Myocyte (in vitro differentiated cells): ENCODE measurements around the gene MARCHF4. TPM values are rescaled to one million over a fixed set of nuclear protein-coding genes. Genes with fewer than 3 reads are reported as not detected.

ENCODE experiments used
- DNase-seq: peaks from one replicate; pipeline ENCODE4 v3.0.0-alpha.2; 2012; ENCODE audit warnings: low read depth
- polyA plus RNA-seq: library from polyadenylated mRNA; unstranded; fragments of >200 nt; gene quantifications from one replicate; pipeline ENCODE4 v1.2.1, GENCODE V29; 2012; ENCODE audit warnings: missing spikeins
- total RNA-seq: library from RNA; depleted of rRNA; stranded (reverse); fragments of >200 nt; gene quantifications from 2 replicates; pipeline ENCODE4 v1.2.3, GENCODE V29; 2014

MARCHF4 gene
- 0.19 and 0.21 TPM in 2 replicates for total RNA-seq
- polyA plus RNA-seq, result 5.0 TPM

DNA sequence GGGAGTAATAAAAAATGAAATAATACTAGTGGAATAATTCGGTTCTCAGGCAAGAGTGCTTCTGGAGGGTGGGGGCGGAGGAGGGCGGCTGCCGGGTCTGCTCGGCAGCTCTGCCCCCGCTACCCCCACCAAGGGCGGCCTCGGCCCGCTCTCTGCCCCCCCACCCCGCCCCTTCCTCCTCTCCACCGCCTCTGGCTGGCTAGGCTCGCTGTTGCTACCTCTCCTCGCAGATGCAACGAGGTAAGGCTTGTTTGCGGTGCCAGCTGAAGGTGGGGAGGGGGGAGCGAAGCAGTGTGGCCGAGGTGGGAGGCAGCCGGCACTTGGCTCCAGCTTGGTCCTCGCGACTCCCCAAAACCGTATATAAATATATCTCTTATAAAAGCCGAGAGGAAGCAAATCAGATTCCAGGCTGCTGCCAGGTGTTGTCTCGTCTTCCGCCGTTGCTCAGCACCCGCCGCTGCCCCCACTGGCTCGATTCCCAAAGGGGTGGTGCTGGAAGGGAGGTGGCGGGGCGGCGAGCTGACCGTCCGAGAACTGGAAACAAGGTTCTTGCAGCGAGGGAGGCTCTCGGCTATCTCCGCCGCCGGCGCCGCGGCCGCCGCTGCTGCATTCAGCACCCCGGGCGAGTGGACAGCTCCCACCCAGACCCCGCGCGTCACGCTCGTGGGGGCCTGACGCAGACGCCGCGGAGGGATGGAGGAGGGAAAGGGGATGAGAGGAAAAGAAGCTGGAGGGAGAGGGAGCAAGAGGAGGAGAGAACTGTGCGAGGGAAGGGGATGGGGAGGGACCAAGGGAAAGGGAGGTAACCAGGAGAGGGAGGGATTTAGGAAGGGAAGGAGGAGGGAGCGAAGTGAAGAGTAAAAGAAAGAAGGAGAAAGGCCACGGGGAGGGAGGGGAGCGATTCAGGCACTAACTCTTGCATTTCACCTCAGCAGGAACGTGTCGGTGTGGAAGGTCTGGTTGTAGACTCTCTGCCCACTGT lies at the start of gene MARCHF4:
MARCHF4 (minus strand) TSS at position 763 of the 982 bp plus-strand sequence. CDS start 2,223 bp downstream, outside the sequence.
- DNase-seq, result peak; percentile 85

DNA sequence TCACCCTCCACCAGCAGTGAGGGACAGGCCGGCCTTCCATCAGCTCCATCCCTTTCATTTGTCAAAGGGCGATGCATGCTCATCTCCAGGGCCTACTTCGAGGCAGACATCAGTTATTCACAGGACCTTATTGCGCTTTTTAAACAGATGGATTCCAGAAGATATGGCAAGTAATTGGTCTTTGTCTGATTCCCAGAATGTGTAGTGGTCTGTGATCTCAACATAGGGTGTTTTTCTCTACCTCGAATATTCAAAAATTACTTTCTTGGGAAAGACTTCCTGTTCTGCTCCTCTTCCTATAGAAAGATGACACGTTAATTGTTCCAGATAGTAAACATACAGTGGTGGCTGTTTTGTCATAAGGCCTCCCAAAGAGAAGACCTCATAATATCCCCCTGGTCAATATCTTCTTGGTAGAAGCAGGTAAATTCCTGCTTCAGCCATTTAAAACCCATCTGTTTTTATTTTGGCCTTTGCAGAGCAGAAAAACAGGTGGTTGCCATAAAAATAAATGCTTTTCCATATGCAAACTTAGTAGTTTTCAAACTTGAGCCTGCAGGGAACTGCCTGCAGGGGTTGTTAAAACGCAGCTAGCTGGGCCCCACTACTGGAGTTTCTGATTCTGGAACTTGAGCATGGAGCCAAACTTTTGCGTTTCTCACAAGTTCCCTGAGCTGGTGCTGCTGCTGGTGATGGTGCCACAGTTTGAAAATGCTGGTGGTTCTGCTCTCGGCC lies 48.3 kb upstream of the MARCHF4 start:
- DNase-seq, result no peak

GRCh38 chr2:216418981-216419380 lies 46.7 kb upstream of the MARCHF4 start:
- no peak for DNase-seq

GRCh38 chr2:216416571-216417307 lies 44.5 kb upstream of the MARCHF4 start:
- DNase-seq, result no peak

- DNase-seq, result no peak
These were observed 43.3 kb upstream of the MARCHF4 start for GRCh38 chr2:216415541-216415940.

GRCh38 chr2:216414772-216415319 lies 42.6 kb upstream of the MARCHF4 start:
- DNase-seq, result no peak

GRCh38 chr2:216413882-216414281 lies 41.6 kb upstream of the MARCHF4 start:
- DNase-seq, result no peak

GRCh38 chr2:216412022-216412999 lies 40.0 kb upstream of the MARCHF4 start, which contains the start of gene SMARCAL1:
TSS of gene SMARCAL1 (plus strand) at chr2:216412484. CDS start at chr2:216414705, 2,221 bp downstream.
- peak; percentile 99 for DNase-seq

DNA sequence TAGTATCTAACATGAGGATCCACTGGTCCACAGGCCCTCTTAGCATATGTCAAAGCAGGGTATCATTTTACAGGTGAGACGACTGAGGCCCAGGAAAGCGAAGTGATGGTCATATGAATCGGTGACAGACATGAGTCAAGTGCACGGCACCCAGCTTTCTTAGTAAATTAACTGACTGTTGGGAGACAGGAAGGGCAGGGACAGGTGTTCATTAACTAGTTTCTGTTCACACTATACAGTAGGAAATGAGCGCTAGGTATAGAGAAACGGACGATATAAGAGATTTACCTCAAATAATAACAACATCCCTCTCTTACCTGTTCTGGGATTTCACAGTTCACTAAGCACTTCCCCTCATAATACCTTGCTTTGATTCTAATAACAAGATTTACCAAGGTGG lies 38.3 kb upstream of the MARCHF4 start:
- no peak for DNase-seq

- no peak for DNase-seq
These were observed 36.4 kb upstream of the MARCHF4 start for GRCh38 chr2:216408426-216409290.

DNA sequence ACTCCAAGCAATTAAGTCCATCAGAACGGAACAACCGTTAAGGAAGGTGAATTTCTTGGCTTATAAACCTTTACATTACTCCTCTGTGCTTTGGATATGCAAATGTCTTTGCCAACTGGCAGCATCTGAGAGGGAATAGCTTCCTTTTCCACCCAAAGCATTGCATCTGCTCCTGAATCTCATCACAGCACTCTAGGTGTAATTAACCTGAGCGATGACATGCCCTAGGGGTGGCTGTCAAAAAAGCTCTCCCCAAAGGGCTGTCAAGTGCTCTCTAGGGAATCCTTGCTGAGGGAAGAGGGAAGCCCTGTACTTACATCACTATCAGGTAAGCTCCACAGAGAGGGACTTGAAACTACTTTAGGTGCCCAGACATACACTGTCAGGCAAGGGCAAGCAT lies 34.5 kb upstream of the MARCHF4 start:
- no peak for DNase-seq

DNA sequence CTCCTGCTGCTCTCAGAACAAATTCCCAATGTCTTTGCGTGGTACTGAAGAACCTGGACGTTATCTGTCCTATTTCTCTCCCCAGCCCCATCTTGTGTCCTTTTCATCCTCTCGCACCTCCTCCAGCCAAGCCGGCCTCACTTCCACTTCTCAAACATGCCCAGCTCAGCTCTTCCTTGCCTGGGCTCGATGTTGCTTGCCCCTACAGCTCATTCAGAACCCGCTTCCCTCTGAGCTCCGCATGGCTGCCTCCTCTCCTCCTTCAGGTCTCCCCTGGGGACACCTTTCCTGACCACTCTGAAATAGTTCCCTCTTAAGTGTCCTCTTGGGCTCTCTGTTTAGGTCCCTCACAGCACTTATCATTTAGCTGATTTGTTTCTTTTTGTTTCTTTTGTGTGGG lies 33.3 kb upstream of the MARCHF4 start:
- DNase-seq, result no peak

DNA sequence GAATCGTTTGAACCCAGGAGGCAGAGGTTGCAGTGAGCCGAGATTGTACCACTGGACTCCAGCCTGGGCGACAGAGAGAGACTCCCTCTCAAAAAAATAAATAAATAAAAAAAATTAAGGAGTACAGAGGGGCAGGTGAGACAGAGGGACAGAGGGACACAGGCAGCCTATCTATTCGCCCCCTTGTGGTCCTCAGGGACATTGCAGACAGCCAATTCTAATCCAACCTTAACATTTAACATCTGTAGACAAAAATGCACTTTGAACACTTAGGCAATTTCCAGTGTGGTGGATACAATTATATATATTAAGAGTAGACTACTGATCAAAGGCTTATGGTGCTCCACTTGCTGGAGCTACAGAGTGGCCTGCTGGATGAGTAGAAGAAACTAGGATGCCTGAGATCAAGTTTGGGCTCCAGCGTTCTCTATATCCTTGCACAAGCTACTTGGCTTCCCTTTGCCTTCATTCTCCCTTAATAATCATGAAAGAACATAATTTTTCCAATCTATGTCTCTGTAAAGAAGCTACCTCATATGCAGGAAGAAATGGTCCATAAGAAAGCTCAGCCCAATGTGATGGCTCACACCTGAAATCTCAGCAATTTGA lies 31.8 kb upstream of the MARCHF4 start:
- DNase-seq, result peak; percentile 37

GRCh38 chr2:216402751-216403150 lies 30.5 kb upstream of the MARCHF4 start:
- no peak for DNase-seq

DNA sequence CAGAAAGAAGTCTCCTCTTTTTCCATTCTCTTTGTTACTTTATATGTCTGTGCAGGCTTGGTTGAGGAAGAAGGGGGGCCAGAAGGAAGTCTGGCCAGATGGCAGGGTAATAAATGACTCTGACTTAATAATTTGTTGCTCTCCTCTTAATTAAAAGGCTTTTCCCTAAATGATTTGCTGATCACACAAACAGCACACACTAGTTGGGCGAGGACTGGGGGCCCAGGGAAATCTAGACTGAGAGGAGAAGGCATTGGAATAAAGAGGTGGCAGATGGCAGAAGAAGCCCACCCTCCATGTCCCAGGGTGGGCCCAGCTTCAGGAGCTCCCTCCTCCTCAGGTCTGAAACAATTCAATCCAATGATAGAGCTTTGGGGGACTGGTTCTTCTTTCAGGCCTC lies 27.3 kb upstream of the MARCHF4 start:
- DNase-seq, result no peak

DNA sequence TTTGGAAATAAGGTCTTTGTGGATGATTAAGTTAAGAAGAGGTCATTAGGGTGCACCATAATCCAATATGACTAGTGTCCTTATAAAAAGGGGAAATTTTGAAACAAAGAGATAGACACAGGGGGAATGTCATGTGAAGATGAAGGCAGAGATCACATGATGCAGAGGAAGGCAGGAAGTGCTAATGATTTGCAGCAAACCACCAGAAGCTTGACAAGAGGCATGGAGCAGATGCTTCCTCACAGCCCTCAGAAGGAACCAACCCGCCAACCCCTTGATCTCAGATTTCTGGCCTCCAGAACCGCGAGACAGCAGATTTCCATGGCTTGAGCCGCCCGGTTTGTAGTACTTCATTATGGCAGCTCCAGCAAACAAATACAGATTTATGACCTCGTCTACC lies 22.6 kb upstream of the MARCHF4 start:
- DNase-seq, result no peak

- DNase-seq, result no peak
These were observed 20.9 kb upstream of the MARCHF4 start for GRCh38 chr2:216392945-216393840.
